Measurements from ENCODE around the gene ZNF319.

DNA sequence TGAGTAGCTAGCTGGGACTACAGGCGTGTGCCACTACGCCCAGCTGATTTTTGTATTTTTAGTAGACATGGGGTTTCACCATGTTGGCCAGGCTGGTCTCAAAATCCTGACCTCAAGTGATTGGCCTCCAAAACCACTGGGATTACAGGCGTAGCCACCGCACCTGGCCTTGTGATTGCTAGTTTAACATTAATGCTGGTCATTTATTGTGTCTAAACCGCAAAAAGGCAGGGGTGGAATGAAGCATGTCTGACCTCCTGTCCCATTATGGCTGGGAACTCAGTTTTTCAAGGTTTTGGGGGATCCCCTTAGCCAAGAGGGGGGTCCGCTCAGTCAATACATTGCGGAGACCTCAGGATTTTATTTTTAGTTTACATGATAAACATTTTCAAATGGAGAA is 18.8 kb downstream of the ZNF319 start:
- TF ChIP-seq, protein P1, sequence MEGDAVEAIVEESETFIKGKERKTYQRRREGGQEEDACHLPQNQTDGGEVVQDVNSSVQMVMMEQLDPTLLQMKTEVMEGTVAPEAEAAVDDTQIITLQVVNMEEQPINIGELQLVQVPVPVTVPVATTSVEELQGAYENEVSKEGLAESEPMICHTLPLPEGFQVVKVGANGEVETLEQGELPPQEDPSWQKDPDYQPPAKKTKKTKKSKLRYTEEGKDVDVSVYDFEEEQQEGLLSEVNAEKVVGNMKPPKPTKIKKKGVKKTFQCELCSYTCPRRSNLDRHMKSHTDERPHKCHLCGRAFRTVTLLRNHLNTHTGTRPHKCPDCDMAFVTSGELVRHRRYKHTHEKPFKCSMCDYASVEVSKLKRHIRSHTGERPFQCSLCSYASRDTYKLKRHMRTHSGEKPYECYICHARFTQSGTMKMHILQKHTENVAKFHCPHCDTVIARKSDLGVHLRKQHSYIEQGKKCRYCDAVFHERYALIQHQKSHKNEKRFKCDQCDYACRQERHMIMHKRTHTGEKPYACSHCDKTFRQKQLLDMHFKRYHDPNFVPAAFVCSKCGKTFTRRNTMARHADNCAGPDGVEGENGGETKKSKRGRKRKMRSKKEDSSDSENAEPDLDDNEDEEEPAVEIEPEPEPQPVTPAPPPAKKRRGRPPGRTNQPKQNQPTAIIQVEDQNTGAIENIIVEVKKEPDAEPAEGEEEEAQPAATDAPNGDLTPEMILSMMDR (optimal IDR thresholded peaks at IDR 0.05 in 1 of 3, IDR thresholded peaks at IDR 0.05 in 1 of 3, conservative IDR thresholded peaks at IDR 0.05 in 1 of 3; ENCODE audit: extremely low read depth in 1 of 3, insufficient read depth in 2 of 3, low read length in 3 of 3): no peak
- TF ChIP-seq EZH2 (IDR thresholded peaks at IDR 0.05; ENCODE audit: low read length): no peak

Measured in keratinocyte (primary cell).